GM21526 (cell line): ENCODE results near the gene ZFR.
"Not testable (repeated sequence)": the region's sequence is repeated elsewhere in the genome, so short reads cannot be mapped to it uniquely, and the experiment has no call there.

Experiments used
- ATAC-seq: cut with Tn5 transposase; IDR thresholded peaks from one replicate; pipeline ENCODE4 v1.9.1; 2021; ENCODE audit warnings: moderate library complexity; ENCODE audit not compliant: unreplicated experiment, low FRiP score

ZFR gene

DNA sequence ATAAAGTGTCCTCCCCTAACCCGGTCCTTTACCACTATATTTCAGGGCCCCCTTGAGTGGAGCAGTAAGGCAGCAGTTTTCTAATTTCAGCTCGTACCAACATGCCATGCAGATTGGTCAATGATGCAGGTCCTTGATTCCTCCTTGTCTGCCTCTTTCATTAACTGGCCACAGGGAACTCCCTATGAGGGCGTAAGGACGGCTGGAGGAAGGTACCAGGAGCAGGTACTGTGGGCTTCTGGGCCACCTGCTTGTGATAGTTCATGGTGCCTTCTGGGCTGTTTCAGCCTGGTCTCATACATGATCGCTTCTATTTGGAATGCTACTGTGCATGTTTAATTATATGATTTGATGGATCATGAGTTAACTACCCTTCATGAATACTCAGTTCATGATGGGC is 9.4 kb upstream of the ZFR start:
- no peak for ATAC-seq

DNA sequence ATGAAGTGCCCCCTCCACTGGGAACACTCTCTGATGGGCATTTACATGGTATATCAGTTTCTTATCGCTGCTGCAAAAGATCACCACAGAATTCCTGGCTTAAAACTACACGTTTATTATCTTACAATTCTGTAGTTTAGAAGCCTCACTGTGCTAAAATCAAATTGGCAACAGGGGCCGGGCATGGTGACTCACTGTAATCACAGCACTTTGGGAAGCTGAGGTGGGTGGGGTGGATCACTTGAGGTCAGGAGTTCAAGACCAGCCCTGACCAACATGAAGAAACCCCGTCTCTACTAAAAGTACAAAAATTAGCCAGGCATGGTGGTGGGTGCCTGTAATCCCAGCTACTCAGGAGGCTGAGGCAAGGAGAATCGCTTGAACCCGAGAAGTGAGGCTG is 7.8 kb upstream of the ZFR start:
- not testable (repeated sequence) for ATAC-seq

DNA sequence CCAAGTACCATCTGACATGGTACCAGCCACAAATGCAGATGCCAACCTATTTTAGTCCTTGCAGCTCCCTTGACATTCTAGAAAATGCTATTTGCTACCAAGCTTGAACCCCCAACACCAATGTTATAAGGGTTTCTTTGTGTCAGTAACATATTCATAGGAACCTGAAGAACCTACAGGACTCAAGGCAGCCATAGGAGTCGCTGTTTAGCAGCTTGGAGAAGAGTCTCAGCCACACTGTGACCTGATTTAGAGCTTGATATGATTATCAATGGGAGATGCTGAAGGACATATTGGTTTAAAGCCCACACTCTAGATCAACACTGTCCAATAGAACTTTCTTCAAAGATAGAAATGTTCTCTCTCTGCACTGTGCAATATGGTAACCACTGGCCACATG is 6.4 kb upstream of the ZFR start:
- ATAC-seq: no peak

DNA sequence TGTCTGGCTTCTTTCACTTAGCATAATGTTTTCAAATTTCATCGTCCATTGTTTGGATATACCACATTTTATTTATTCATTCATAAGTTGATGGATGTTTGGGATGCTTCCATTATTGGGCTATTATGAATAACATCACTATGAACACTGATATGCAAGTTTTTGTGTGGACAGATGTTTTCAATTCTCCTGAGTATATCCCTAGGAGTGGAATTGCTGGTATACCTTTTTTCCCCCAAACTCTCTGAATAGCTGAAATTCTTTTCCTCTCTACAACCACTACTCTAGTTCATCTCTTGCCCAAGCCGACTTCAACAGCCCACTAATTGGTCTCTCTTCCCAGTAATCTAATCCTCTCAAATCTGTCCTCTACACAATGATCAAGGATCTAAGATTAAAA is 4.7 kb upstream of the ZFR start:
- no peak for ATAC-seq

DNA sequence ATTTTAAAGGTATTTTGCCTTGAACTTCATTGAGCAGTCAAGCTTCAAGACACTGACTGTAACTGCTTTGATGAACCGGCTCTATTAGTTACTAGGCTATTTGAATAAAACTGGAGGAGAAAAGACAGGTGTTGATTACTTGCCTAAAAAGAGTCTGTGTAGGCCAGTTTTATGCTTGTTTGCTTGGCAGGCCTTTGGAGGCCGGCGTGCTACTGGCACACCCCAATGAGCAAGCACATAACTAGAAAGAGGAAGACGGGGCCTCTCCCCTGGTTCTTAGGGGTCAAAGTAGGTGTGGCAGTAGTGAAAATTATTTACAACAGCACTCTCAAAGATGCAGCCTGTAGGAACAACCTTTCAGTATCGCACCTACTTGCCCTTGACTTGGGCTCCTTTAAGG is 2.1 kb upstream of the ZFR start:
- no peak for ATAC-seq

DNA sequence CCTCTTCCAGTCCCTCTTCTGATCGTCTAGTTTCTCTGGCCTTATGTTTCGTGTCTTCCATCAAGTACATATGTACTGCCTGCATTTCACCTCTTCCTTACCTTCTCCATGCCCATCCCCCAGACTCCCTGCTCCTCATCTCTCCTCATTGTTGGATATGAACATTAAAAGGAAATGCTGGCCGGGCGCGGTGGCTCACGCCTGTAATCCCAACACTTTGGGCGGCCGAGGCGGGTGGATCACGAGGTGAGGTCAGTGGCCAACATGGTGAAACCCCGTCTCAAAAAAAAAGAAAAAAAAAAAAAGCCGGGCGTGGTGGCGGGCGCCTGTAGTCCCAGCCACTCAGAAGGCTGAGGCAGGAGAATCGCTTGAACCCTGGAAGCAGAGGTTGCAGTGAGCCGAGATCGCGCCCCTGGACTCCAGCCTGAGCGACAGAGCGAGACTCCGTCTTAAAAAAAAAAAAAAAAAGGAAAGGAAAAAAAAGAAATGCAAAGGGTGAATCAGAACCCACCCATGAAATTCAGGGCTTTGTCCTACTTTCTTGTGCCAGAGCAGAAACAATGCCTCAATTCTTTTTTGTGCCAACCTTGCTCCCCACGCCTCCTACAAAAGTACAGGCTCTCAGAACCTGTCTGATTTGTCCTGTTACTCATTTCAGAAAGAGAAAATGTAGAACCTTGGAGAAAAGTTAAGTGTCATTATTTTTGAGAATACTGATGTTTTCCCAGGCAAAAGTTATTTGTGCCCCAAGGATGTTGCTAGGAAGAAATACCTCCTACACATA is 1.5 kb upstream of the ZFR start:
- ATAC-seq: no peak

DNA sequence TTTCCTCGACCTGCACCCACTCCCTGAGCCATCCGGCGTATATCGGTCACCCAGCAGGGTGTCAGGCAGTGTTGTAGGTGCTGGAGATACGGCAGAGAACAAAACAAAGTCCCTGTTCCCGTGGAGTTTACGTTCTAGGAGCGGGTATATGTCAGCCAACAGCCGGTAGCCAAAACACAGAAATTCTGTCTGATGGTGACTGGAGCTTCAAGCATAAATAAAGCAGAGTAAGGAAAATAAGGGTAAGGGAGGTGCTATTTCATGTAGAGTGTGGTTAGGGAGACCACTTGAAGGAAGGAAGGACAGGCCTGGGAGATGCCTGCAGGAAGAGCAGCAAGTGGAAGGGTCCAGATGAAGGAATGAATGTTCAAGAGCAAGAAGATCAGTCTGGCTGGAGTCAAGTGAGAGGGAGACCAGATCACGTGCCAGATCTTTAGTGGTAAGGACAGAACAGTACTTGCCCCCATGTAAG is 783 bp upstream of the ZFR start:
- no peak for ATAC-seq

DNA sequence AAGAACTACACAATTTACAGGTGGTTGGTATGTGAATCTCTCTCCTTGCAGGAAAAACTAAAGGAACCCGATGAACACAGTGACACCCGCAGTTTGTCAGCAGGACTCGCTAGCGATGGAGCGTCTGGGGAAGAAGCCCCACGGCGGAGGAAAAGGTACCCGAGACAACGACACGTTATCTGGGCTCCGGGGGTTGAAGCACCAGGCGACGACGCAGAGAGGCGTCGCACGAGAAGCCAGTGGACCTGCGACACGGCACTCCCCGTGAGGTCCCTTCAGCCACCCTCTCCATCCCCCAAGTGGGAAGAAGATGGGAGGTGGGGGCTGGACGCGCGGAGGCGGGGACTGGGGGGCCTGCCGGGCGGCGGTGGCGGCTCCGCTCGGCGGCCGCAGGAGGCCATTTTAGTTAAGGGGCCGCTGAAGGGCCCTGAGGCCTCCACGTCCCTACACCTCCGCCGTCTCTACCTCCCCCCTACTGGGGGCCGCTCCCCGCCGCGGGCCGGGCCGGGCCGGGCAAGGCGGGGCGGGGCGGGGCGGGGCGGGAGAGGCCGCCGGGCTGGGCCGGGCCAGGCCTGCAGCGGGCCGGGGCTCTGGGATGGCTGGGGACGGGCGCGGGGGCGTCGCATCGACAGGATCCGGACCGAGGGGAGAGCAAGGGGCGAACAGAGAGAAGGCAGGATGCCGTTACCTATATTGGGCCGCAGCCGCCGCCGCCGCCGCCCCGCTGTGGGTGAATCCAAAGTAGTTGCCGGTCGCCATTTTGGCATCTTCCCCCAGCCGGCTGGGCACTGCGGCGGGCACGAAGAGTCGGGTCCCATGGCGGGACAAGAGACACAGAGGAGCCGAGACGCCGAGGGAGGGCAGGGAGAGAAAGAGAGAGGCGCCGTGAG is 754 bp downstream of the ZFR start:
- ATAC-seq: peak; percentile 29

DNA sequence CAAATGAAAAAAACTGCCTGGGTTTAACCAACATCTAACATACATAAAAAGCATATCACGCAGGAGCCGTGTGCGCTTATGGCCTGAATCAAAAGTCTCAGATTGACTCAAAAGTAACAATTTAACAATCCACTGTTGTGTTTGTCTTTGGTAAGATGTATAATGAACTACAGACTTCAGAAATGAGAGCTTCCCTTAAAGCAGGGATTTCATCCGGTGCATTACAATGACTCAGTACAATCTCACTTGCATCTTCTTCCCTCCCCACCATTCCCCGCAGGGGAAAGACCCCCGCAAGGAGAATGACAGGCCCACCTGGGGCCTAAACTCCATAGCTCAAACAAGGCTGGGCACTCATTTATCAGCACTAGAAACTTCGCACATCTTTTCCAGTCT is 1.4 kb downstream of the ZFR start:
- peak; percentile 17 for ATAC-seq

DNA sequence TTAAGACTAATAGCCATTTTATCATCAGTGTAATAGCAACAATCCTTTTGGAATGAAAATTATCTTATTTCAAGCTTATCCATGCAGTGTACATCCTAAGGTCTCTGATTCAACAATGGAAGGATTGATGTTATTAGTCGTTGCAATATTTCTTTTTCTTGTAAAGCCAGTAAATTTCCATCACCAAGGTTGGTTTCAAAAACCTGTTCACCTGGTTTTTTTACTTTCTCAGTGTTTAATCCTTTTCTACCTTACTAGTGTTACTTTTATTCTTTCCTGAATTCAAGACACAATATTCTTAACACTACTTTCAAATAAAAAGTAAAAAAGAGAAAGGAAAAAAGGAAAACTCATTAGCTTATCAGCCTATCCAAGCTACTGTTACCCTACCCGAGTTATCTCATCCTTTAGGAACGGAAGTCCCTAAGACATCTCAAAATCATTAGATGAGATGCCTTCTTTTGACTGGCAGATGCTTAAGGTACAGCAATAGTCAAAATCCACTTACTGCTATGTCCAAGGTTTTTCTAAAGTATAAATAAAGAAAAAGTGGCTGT is 5.4 kb downstream of the ZFR start:
- no peak for ATAC-seq

DNA sequence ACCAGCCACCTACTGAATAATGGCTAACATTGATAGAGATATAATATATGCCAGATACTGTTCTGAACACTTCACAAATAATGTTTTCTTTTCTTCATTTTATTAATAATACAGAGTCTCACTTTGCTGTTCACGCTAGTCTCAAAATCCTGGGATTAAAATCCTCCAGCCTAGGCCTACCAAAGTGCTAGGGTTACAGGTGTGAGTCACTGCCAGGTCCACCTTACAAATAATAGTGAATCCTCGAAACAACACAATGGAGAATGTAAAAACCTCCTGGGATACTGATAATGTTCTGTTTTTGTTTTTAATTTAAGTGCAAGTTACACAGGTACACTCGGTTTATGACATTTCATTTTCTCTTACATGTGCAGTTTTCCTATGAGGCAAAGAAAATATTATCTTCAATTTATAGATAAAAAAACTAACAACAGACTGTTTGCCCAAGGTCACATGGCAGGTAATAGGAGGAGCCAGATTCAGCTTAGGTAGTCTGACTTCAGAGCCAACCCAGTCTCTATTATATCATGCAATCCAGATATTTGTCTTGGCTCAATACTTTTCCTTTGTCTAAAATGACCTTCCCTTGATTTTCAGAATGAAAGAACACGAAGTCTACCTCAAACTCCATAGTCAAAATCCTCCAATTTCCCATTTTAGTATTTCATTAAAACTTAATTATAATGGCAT is 7.8 kb downstream of the ZFR start:
- no peak for ATAC-seq

DNA sequence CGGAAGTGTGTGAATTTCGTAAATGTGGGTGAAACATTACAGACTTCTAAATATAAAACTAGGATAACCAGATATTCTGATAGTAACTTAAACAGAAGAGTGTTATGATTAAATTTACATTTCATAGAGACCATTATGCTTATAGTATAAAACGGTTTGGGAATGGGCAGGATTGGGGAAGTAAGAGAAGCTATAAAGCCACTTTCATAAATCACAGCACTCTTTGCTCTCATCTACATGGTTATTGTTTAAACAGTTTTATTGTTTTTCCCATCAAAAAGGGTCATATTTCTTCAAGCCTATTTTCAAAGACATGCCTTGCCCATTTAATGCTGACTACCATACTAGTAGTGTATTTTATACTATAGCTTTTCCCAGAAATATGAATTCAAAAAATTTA is 9.2 kb downstream of the ZFR start:
- ATAC-seq: no peak

DNA sequence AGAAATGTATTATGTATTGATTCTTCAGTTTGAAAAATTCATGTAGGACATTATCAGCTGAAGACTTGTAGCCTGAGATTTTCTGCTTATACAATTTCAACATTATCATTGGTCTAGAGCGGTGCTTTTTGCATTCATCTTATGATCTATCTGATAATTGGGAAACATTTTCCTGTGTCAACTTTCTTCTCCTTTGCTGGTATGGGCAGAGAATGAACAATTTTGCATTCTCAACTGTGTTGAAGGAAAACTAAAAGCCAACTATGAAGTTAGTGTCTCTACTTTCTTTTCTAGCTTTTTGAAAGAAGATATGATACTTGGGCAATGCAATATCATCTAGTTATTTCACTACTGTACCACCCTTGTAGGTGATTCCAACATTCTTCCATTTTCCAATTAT is 10.3 kb downstream of the ZFR start:
- ATAC-seq: no peak

DNA sequence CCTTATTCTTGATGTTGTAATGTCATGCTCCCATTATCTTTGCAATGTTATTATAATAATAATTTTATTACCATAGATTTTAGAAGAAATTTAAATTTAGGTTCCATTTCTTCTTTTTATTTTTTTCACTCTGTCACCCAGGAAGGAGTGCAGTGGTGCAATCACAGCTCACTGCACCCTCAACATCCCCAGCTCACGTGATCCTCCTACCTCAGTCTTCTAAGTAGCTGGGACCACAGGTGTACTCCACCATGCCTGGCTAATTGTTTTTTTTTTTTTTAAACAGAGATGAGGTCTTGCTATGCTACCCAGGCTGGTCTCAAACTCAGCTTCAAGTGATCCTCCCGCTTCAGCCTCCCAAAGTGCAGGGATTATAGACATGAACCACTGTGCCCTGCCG is 11.9 kb downstream of the ZFR start:
- ATAC-seq: no peak

DNA sequence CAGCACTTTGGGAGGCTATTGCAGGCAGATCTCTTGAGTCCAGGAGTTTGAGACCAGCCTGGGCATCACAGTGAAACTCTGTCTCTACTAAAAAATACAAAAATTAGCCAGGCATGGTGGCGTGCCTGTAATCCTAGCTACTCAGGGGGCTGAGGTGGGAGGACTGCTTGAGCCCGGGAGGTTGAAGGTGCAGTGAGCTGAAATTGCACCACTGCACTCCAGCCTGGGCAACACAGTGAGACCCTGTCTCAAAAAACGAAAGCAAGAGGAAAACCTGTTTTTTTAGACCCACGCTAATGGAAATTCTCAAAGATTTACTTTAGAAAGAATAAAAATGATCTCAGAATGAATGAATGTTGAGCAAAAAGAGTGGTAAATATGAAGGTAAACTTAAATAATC is 13.7 kb downstream of the ZFR start:
- ATAC-seq: not testable (repeated sequence)

DNA sequence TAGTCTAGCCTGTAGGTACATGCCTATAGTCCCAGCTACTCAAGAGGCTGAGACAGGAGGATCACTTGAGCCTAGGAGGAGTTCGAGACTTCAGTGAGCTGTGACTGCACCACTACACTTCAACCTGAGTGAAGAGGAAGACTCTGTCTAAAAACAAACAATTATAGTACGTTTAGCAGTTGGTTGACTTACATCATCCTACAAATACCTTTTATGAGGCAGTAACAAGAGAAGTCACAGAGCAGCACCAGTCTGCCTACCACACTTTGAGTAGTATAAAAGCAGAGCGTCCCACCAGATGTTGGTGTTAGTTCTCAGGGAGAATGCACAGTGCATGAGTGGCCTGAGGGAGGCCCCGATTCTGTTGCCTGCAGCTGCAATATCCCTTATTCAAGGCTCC is 16.1 kb downstream of the ZFR start:
- no peak for ATAC-seq

DNA sequence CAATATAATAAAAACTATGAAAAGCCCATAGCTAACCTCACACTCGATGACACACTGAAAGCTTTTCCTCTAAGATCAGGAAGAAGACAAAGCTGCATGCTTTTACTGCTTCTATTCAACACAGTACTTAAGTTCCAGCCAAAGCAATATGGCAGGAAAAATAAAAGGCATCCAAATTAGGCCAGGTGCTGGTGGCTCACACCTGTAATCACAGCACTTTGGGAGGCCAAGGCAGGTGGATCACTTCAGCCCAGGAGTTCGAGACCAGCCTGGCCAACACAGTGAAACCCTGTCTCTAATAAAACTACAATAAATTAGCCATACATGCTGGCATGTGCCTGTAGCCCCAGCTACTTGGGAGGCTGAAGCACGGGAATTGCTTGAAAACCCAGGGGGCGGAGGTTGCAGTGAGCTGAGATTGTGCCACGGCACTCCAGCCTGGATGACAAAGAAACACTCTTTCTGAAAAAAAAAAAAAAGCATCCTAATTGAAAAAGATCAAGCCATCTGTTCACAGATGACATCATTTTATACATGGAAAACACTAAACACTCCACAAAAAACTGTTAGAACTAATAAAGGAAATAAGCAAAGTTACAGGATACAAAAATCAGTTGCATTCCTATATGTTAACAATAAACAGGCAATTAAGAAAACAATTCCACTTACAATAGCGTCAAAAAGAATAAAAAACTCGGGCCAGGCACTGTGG is 17.9 kb downstream of the ZFR start:
- no peak for ATAC-seq

DNA sequence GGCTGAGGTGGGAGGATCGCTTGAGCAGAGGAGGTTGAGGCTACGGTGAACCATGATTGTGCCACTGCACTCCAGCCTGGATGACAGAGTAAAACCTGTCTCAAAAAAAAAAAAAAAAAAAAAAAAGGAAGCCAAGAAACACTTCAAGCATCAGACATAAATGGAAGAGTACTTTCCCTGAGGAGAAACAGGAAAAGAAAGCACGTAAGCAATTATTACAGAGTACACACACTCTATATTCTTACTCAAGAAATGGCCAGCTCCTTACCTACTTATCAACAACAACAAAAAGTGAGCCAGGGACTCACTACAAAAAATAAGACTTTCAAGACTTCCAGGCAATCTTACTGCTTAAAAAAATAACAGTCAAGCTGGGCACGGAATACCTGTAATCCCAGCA is 21.8 kb downstream of the ZFR start:
- no peak for ATAC-seq

DNA sequence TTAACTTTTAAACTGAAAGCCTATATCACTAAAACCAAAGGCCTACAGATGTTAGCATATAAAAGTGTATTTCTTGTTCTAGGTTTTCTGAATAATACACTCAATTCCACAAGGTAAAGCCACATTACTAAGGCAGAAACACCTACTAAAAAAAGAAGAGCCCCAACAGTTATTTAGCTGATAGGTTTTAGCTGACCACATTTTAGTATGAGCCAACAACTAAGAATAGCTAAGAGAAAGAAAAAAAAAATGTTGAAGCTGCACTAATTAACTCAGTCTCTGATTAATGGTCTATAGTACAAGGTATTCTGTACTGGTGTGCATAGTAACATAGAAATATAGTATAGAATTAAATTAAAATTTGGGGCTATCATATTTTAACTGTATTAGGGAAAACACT is 23.5 kb downstream of the ZFR start:
- no peak for ATAC-seq

DNA sequence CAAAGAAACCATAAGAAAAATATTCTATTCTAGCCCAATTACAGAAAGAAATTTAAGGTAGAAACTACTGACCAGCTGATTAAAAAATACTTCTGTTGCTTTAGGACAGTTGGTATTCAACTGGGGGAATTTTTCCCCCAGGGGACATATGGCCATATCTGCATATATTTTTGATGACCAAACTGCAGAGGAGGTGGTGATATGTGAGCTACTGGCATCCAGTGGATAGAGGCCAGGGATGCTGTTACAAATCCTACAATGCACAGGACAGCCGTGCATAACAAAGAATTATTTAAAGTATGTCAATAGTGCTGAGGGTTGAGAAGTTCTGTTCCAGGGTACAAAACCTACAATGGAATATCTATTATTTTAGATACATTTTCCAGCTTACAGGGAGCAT is 24.0 kb downstream of the ZFR start:
- ATAC-seq: no peak
